SK-N-SH (cell line): ENCODE data around the gene ASTN2. TPM values are rescaled to one million over a fixed set of nuclear protein-coding genes. Genes with fewer than 3 reads are reported as not detected.
A peak's percentile ranks its signal among the peaks of the same experiment; 100 is the strongest.

Source experiments
- CTCF ChIA-PET: fragments of 300-600, 350-600 bp; formaldehyde crosslinking; extraction: SDS; loops from one replicate; lab custom pipeline; 2021; lab: Yijun Ruan, JAX
- POLR2A ChIA-PET: fragments of 350-600 bp; sonication (Branson Sonifier 250); formaldehyde crosslinking; extraction: SDS; loops from one replicate; lab custom pipeline; 2020; ENCODE audit warnings: antibody characterized with exemption, inconsistent platforms; lab: Yijun Ruan, JAX
- DNase-seq: peaks from one replicate; pipeline ENCODE4 v3.0.0; 2012
- H2AFZ ChIP-seq: fragments of 200-600 bp; sonication (generic); 2 replicates; pipeline ENCODE4 v1.8.1; 2016; ENCODE audit warnings: antibody characterized with exemption, mild to moderate bottlenecking, low read depth
- H3F3A ChIP-seq: fragments of 200-600 bp; sonication (generic); replicated peaks from 2 replicates; pipeline ENCODE3; 2016; ENCODE audit warnings: antibody characterized with exemption, mild to moderate bottlenecking; ENCODE audit not compliant: insufficient read depth
- H3K27ac ChIP-seq, 2 experiments: fragments of 200-500 bp in 1 of 2; fragments of 200-600 bp in 1 of 2; sonication (Bioruptor generic) in 1 of 2; sonication (generic), shearing (Covaris generic) in 1 of 2; 2 replicates each; pipeline versions ENCODE4 v1.5.1 to v1.6.1; 2014 to 2016; ENCODE audit warnings: low read depth in 2 of 2, inconsistent platforms in 1 of 2, low read length in 1 of 2, mild to moderate bottlenecking in 1 of 2, mixed read lengths in 1 of 2
- H3K27me3 ChIP-seq: fragments of 200-600 bp; sonication (generic), shearing (Covaris generic); 2 replicates; pipeline ENCODE4 v1.6.1; 2016; ENCODE audit warnings: mixed run types; ENCODE audit not compliant: insufficient read depth
- H3K36me3 ChIP-seq, 2 experiments: fragments of 200-500 bp in 1 of 2; fragments of 200-600 bp in 1 of 2; sonication (Bioruptor generic) in 1 of 2; sonication (generic) in 1 of 2; replicated peaks in 1 of 2; 2 replicates each; pipeline versions ENCODE3 to v1.5.1; 2014 to 2016; ENCODE audit warnings: low read length in 1 of 2, mild to moderate bottlenecking in 1 of 2; ENCODE audit not compliant: insufficient read depth in 2 of 2, control insufficient read depth in 1 of 2
- H3K4me1 ChIP-seq, 2 experiments: fragments of 200-500 bp in 1 of 2; fragments of 200-600 bp in 1 of 2; sonication (Bioruptor generic) in 1 of 2; sonication (generic), shearing (Covaris generic) in 1 of 2; 2 replicates each; pipeline versions ENCODE4 v1.5.1 to v1.6.1; 2014 to 2016; ENCODE audit warnings: low read depth in 1 of 2, low read length in 1 of 2, mixed run types in 1 of 2; ENCODE audit not compliant: insufficient read depth in 2 of 2, control insufficient read depth in 1 of 2
- H3K4me2 ChIP-seq: fragments of 200-600 bp; sonication (generic), shearing (Covaris generic); 2 replicates; pipeline ENCODE4 v1.6.1; 2017; ENCODE audit warnings: mixed run types
- H3K4me3 ChIP-seq, 2 experiments: fragments of 200-500 bp in 1 of 2; fragments of 200-600 bp in 1 of 2; sonication (Bioruptor generic) in 1 of 2; sonication (generic), shearing (Covaris generic) in 1 of 2; 2 replicates each; pipeline versions ENCODE4 v1.5.1 to v1.8.1; 2014 to 2016; ENCODE audit warnings: low read depth in 2 of 2, inconsistent platforms in 1 of 2, low read length in 1 of 2, mild to moderate bottlenecking in 1 of 2, mixed read lengths in 1 of 2, moderate library complexity in 1 of 2
- H3K79me2 ChIP-seq: fragments of 200-600 bp; sonication (generic); 2 replicates; pipeline ENCODE4 v1.8.1; 2017; ENCODE audit warnings: mild to moderate bottlenecking; ENCODE audit not compliant: insufficient read depth
- H3K9ac ChIP-seq: fragments of 200-600 bp; sonication (generic); 2 replicates; pipeline ENCODE4 v1.6.1; 2017; ENCODE audit warnings: mixed run types
- H3K9me2 ChIP-seq: fragments of 200-600 bp; sonication (generic); 2 replicates; pipeline ENCODE4 v1.6.1; 2017; ENCODE audit warnings: mixed run types
- H3K9me3 ChIP-seq: fragments of 200-600 bp; sonication (generic); 2 replicates; pipeline ENCODE4 v1.6.1; 2017; ENCODE audit warnings: mixed run types, mild to moderate bottlenecking, moderate library complexity
- H4K20me1 ChIP-seq: fragments of 200-600 bp; sonication (generic); 2 replicates; pipeline ENCODE4 v1.6.1; 2017; ENCODE audit warnings: mild to moderate bottlenecking, mixed run types; ENCODE audit not compliant: insufficient read depth
- CTCF ChIP-seq: fragments of 200-600 bp; sonication (generic); IDR thresholded peaks from 2 replicates; pipeline ENCODE4 v1.6.1; 2017; ENCODE audit warnings: antibody characterized with exemption, mild to moderate bottlenecking, moderate library complexity
- EP300 ChIP-seq, 2 experiments: IDR thresholded peaks; 2 replicates each; pipeline versions ENCODE4 v1.4.0 to v1.6.1; 2012; ENCODE audit warnings: borderline replicate concordance in 1 of 2, low read depth in 1 of 2, low read length in 1 of 2
- EZH2phosphoT487 ChIP-seq: fragments of 200-600 bp; sonication (generic); IDR thresholded peaks from 2 replicates; pipeline ENCODE4 v1.6.1; 2017; ENCODE audit warnings: low read depth, mixed run types, mild to moderate bottlenecking, antibody characterized with exemption, moderate library complexity, borderline replicate concordance
- FOSL2 ChIP-seq: IDR thresholded peaks from 2 replicates; pipeline ENCODE4 v1.4.0; 2012; ENCODE audit warnings: low read depth, mild to moderate bottlenecking, moderate library complexity, borderline replicate concordance
- FOXJ3 ChIP-seq: sonication (generic); formaldehyde crosslinking; IDR thresholded peaks from 2 replicates; pipeline ENCODE4 v1.5.1; 2020; ENCODE audit warnings: mild to moderate bottlenecking, missing genetic modification reagents
- GABPA ChIP-seq: IDR thresholded peaks from 2 replicates; pipeline ENCODE4 v1.4.0; 2012; ENCODE audit warnings: low read depth, mild to moderate bottlenecking
- GATA2 ChIP-seq: sonication (generic); formaldehyde crosslinking; IDR thresholded peaks from 2 replicates; pipeline ENCODE4 v1.5.0; 2020; ENCODE audit warnings: mild to moderate bottlenecking, missing genetic modification reagents
- MAX ChIP-seq: IDR thresholded peaks from 2 replicates; pipeline ENCODE4 v1.4.0; 2012; ENCODE audit warnings: low read depth
- MEF2A ChIP-seq: IDR thresholded peaks from 2 replicates; pipeline ENCODE4 v1.4.0; 2012; ENCODE audit warnings: low read depth, borderline replicate concordance
- NRF1 ChIP-seq: IDR thresholded peaks from 2 replicates; pipeline ENCODE4 v1.6.1; 2012; ENCODE audit warnings: low read depth, mild to moderate bottlenecking, low read length
- RAD21 ChIP-seq: IDR thresholded peaks from 2 replicates; pipeline ENCODE4 v1.6.1; 2012; ENCODE audit warnings: mild to moderate bottlenecking, low read length
- RCOR1 ChIP-seq: fragments of 150-350 bp; IDR thresholded peaks from 2 replicates; pipeline ENCODE4 v1.6.1; 2017; ENCODE audit warnings: antibody characterized with exemption, low read length
- RFX5 ChIP-seq: IDR thresholded peaks from 2 replicates; pipeline ENCODE4 v1.6.1; 2012; ENCODE audit warnings: mild to moderate bottlenecking, improper control_type of control experiment, low read length
- RXRA ChIP-seq: IDR thresholded peaks from 2 replicates; pipeline ENCODE4 v1.4.0; 2012; ENCODE audit warnings: low read depth, mild to moderate bottlenecking, borderline replicate concordance
- SMC3 ChIP-seq: IDR thresholded peaks from 2 replicates; pipeline ENCODE4 v1.6.1; 2012; ENCODE audit warnings: low read depth, low read length, improper control_type of control experiment
- USF1 ChIP-seq: IDR thresholded peaks from 2 replicates; pipeline ENCODE4 v1.4.0; 2012; ENCODE audit warnings: low read depth, borderline replicate concordance
- WGBS: methylation state at CpG from one replicate; pipeline ENCODE4 v1.1.6; 2017; ENCODE audit warnings: low lambda C conversion rate; 5-methylcytosine and 5-hydroxymethylcytosine counted together
- polyA plus RNA-seq, 3 experiments: library from polyadenylated mRNA; depleted of rRNA; stranded (reverse); fragments of >200 nt; gene quantifications; 2 replicates each; pipeline ENCODE4 v1.2.3, GENCODE V29; 2012

The ASTN2 gene
- polyA plus RNA-seq, 1 of the 3 experiments (the other 2 are of a cell fraction), result 6.6 TPM

GRCh38 chr9:117075636-117076035 lies 339.2 kb downstream of the ASTN2 start (continued):
- TF ChIP-seq FOXJ3, result no peak

GRCh38 chr9:117074784-117075520 lies 339.9 kb downstream of the ASTN2 start:
- ChIA-PET POLR2A (no interaction called here), CTCF (interaction anchor here (0.8 to 3.1 kb wide), 16 partner anchors 14 to 338 kb away, joined by 3 to 18 read pairs (median 4); no protein-coding TSS in a partner anchor)
- Histone ChIP-seq H3K9me2 (no peaks in the 10 kb centered on the region), H3K9me3 (no peaks in the 10 kb centered on the region), H3K27ac (peak overlapping the region in 1 of 2 experiments; percentile 78; a peak in 2 of 4 replicates), H3K9ac (no peak overlapping the region), H3K4me3 (no peak overlapping the region), H3F3A (no peaks in the 10 kb centered on the region), H3K27me3 (no peaks in the 10 kb centered on the region), H3K4me2 (no peak overlapping the region), H3K79me2 (no peaks in the 10 kb centered on the region), H2AFZ (no peak overlapping the region), H4K20me1 (no peaks in the 10 kb centered on the region), H3K36me3 (no peaks in the 10 kb centered on the region), H3K4me1 (peaks cover 0 to 40% of the 10 kb centered on the region in 2 experiments; a peak in 2 of 4 replicates)
- peak; percentile 72 for DNase-seq
- TF ChIP-seq RAD21 (peak; percentile 12; the same call in 1 of the 2 replicates), EP300 (IDR thresholded peaks at IDR 0.05; ENCODE audit: borderline replicate concordance in 1 of 2, low read depth in 1 of 2, low read length in 1 of 2) (0 out of 4 replicates have a peak, but pooled peaks of 1 of the 2 experiments have one; percentile 30), RCOR1 (0 out of 2 replicates have a peak, but pooled peaks have one; percentile 10), RFX5 (no peak), FOSL2 (no peak), GATA2 (CRISPR knock-in tag) (peak; percentile 57), NRF1 (no peak), MEF2A (no peak)
- 19% methylated on average over 7 of the region's 7 CpGs for WGBS

GRCh38 chr9:117074342-117074662 lies 340.6 kb downstream of the ASTN2 start:
- no peaks in the 10 kb centered on the region for H3K9me3 ChIP-seq
- H3K4me2 ChIP-seq, result no peak overlapping the region
- H3K4me3 ChIP-seq, result no peak overlapping the region
- CTCF ChIA-PET, result interaction anchor here (0.6 to 3.1 kb wide), 15 partner anchors 14 to 338 kb away, joined by 3 to 18 read pairs (median 4); no protein-coding TSS in a partner anchor
- H3K27me3 ChIP-seq, result no peaks in the 10 kb centered on the region
- no peaks in the 10 kb centered on the region for H3F3A ChIP-seq
- H3K36me3 ChIP-seq, result no peaks in the 10 kb centered on the region
- TF ChIP-seq RAD21 (no peak), CTCF (no peak), RCOR1 (no peak), EZH2phosphoT487 (no peak), USF1 (no peak), RXRA (no peak), GABPA (no peak), MAX (no peak), SMC3 (no peak)
- H3K9me2 ChIP-seq, result no peaks in the 10 kb centered on the region
- H3K79me2 ChIP-seq, result no peaks in the 10 kb centered on the region
- POLR2A ChIA-PET, result no interaction called here
- peak overlapping the region in 1 of 2 experiments; percentile 78; a peak in 2 of 4 replicates for H3K27ac ChIP-seq
- peaks cover 0 to 40% of the 10 kb centered on the region in 2 experiments; a peak in 2 of 4 replicates for H3K4me1 ChIP-seq
- no peak overlapping the region for H3K9ac ChIP-seq
- peak; percentile 6 for DNase-seq
- no peaks in the 10 kb centered on the region for H4K20me1 ChIP-seq
- 63% methylated on average over 3 of the region's 3 CpGs for WGBS
- no peak overlapping the region for H2AFZ ChIP-seq
